ENCODE data around the gene TCFL5. TPM values are rescaled to one million over a fixed set of nuclear protein-coding genes. Genes with fewer than 3 reads are reported as not detected.

Gene TCFL5
- total RNA-seq, 4 donors from 2014 or later, result 12.3 to 29.7 (median 18.8) TPM

- no peak for DNase-seq (ENCODE audit: extremely low spot score)
- no peaks in the 10 kb centered on the region for H3K9me3 ChIP-seq
- peak overlapping the region; percentile 49 to 76 (median 56) for H3K4me3 ChIP-seq
- 31% methylated on average over 9 of the region's 24 CpGs for whole genome bisulfite sequencing
- intact Hi-C loops (cut with DNase I), result no loop called here
- H3K27ac ChIP-seq (replicated peaks in 1 of 4), result no peak overlapping the region
- H3K4me1 ChIP-seq, result peaks cover 15 to 24% (median 20%) of the 10 kb centered on the region in 4 donors
- TF ChIP-seq POLR2AphosphoS5 (IDR thresholded peaks at IDR 0.05) (no peak), POLR2A (IDR thresholded peaks at IDR 0.05; ENCODE audit: low read depth) (no peak), EP300 (IDR thresholded peaks at IDR 0.05) (no peak), CTCF (IDR thresholded peaks at IDR 0.05) (no peak)
- peaks cover 8 to 18% (median 14%) of the 10 kb centered on the region in 4 donors for H3K36me3 ChIP-seq
- no peaks in the 10 kb centered on the region for H3K27me3 ChIP-seq
Observed at GRCh38 chr20:62860391-62860923, 1.2 kb downstream of the TCFL5 start.

- WGBS, result 94% methylated on average over 12 of the region's 12 CpGs
- Histone ChIP-seq H3K9me3 (no peaks in the 10 kb centered on the region), H3K4me3 (no peak overlapping the region), H3K4me1 (peaks cover 15 to 24% (median 20%) of the 10 kb centered on the region in 4 donors), H3K27ac (replicated peaks in 1 of 4) (no peak overlapping the region), H3K27me3 (no peaks in the 10 kb centered on the region), H3K36me3 (peaks cover 8 to 25% (median 21%) of the 10 kb centered on the region in 4 donors)
- TF ChIP-seq POLR2A (IDR thresholded peaks at IDR 0.05; ENCODE audit: low read depth) (no peak), POLR2AphosphoS5 (IDR thresholded peaks at IDR 0.05) (no peak), CTCF (IDR thresholded peaks at IDR 0.05) (no peak), EP300 (IDR thresholded peaks at IDR 0.05) (no peak)
- no peak for DNase-seq (ENCODE audit: extremely low spot score)
- intact Hi-C loops (cut with DNase I), result no loop called here
Observed at GRCh38 chr20:62859721-62860120, 1.9 kb downstream of the TCFL5 start.

- Histone ChIP-seq H3K4me3 (no peak overlapping the region), H3K27me3 (no peaks in the 10 kb centered on the region), H3K27ac (replicated peaks in 1 of 4) (no peak overlapping the region), H3K9me3 (no peaks in the 10 kb centered on the region), H3K4me1 (peaks cover 15 to 24% (median 20%) of the 10 kb centered on the region in 4 donors), H3K36me3 (peaks cover 13 to 36% (median 34%) of the 10 kb centered on the region in 4 donors)
- DNase-seq (ENCODE audit: extremely low spot score), result no peak
- intact Hi-C loops (cut with DNase I), result no loop called here
- no peak for TF ChIP-seq POLR2A (IDR thresholded peaks at IDR 0.05; ENCODE audit: low read depth)
- no peak for TF ChIP-seq CTCF (IDR thresholded peaks at IDR 0.05)
- no peak for TF ChIP-seq EP300 (IDR thresholded peaks at IDR 0.05)
- no peak for TF ChIP-seq POLR2AphosphoS5 (IDR thresholded peaks at IDR 0.05)
- 88% methylated on average over 20 of the region's 23 CpGs for WGBS
Observed at GRCh38 chr20:62858058-62858830, 3.4 kb downstream of the TCFL5 start.

- no peaks in the 10 kb centered on the region for H3K27me3 ChIP-seq
- no peaks in the 10 kb centered on the region for H3K9me3 ChIP-seq
- 92% methylated on average over 20 of the region's 25 CpGs for WGBS
- TF ChIP-seq CTCF (IDR thresholded peaks at IDR 0.05), result no peak
- TF ChIP-seq EP300 (IDR thresholded peaks at IDR 0.05), result no peak
- TF ChIP-seq POLR2AphosphoS5 (IDR thresholded peaks at IDR 0.05), result no peak
- no peak for TF ChIP-seq POLR2A (IDR thresholded peaks at IDR 0.05; ENCODE audit: low read depth)
- no peak overlapping the region for H3K4me3 ChIP-seq
- H3K36me3 ChIP-seq, result peaks cover 13 to 47% (median 45%) of the 10 kb centered on the region in 4 donors
- H3K27ac ChIP-seq (replicated peaks in 1 of 4), result no peak overlapping the region
- intact Hi-C loops (cut with DNase I), result no loop called here
- peaks cover 10 to 16% (median 14%) of the 10 kb centered on the region in 4 donors for H3K4me1 ChIP-seq
- no peak for DNase-seq (ENCODE audit: extremely low spot score)
Observed at GRCh38 chr20:62856931-62857619, 4.5 kb downstream of the TCFL5 start.
